HL-60 (cell line): Measurements from ENCODE around the gene PRDM1.

Experiments
- CTCF ChIP-seq: IDR thresholded peaks from one replicate; pipeline ENCODE4 v1.5.1; 2011; ENCODE audit warnings: low read length, control low read depth, inconsistent platforms; ENCODE audit not compliant: insufficient read depth
- POLR2AphosphoS5 ChIP-seq: IDR thresholded peaks from 2 replicates; pipeline ENCODE4 v1.6.1; 2012; ENCODE audit warnings: low read depth
- REST ChIP-seq: IDR thresholded peaks from 2 replicates; pipeline ENCODE4 v1.6.1; 2012; ENCODE audit warnings: low read depth; ENCODE audit not compliant: insufficient replicate concordance
- SPI1 ChIP-seq: IDR thresholded peaks from 2 replicates; pipeline ENCODE4 v1.6.1; 2012; ENCODE audit warnings: low read depth, mild to moderate bottlenecking, borderline replicate concordance

- TF ChIP-seq CTCF = no peak
- no peak for TF ChIP-seq POLR2AphosphoS5
- TF ChIP-seq REST = no peak
- TF ChIP-seq SPI1 = no peak
Observed at GRCh38 chr6:106109029-106109428, 22.9 kb downstream of the PRDM1 start.
